HG03432 (cell line): ENCODE data around the gene CCDC70.
"Not testable (repeated sequence)": the region's sequence is repeated elsewhere in the genome, so short reads cannot be mapped to it uniquely, and the experiment has no call there.

Experiments
- ATAC-seq: cut with Tn5 transposase; IDR thresholded peaks from one replicate; pipeline ENCODE4 v1.9.1; 2021; ENCODE audit warnings: mild to moderate bottlenecking, moderate library complexity; ENCODE audit not compliant: unreplicated experiment

The CCDC70 gene

GRCh38 chr13:51900471-51900870 is 38.7 kb downstream of the CCDC70 start:
- ATAC-seq: no peak

- no peak for ATAC-seq
These were observed 41.0 kb downstream of the CCDC70 start for GRCh38 chr13:51902776-51903175.

GRCh38 chr13:51905787-51906186 is 44.0 kb downstream of the CCDC70 start:
- no peak for ATAC-seq

GRCh38 chr13:51906581-51906980 is 44.8 kb downstream of the CCDC70 start:
- no peak for ATAC-seq

- ATAC-seq: no peak
These were observed 45.4 kb downstream of the CCDC70 start for GRCh38 chr13:51907040-51907732.

GRCh38 chr13:51909265-51909664 is 47.5 kb downstream of the CCDC70 start:
- ATAC-seq: not testable (repeated sequence)

- ATAC-seq: no peak
These were observed 48.7 kb downstream of the CCDC70 start for GRCh38 chr13:51910508-51910907.

GRCh38 chr13:51912091-51912490 is 50.3 kb downstream of the CCDC70 start:
- no peak for ATAC-seq

GRCh38 chr13:51912511-51913225 is 50.9 kb downstream of the CCDC70 start:
- no peak for ATAC-seq

- no peak for ATAC-seq
These were observed 51.8 kb downstream of the CCDC70 start for GRCh38 chr13:51913421-51914136.

- no peak for ATAC-seq
These were observed 52.3 kb downstream of the CCDC70 start for GRCh38 chr13:51914137-51914493.
